ENCODE results near the gene KCNN3.

DNA sequence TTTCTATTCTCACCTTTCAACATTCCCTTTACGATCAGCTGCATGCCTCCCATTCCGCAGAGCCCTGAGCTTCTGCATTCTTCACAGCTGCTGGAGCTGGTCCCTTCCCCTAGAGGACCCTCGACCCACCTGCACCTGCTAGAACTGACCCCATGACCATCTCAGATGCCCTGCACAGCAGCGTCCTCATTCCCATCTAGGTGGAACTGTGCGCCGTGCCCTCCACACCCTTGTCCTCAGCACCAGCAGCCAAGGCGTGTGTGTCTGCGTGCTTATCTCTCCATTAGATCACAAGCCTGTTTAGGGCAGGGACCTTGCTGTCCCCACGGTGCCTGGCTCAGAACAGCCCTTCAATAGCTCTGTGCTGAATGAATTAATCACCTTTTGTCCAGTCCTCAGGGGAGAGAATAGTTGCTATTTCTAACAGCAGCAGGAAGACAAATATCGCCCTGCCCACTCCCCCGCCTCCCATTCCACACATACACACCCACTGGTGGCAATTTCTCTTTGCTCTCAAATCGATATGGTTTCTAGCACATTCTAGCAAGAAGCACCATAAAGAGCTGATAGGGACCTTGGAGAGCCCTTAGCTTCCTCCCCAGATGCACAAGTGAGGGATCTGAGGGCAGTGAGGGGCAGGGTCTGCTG, 61.7 kb downstream of the KCNN3 start:
- TF ChIP-seq, protein P1, sequence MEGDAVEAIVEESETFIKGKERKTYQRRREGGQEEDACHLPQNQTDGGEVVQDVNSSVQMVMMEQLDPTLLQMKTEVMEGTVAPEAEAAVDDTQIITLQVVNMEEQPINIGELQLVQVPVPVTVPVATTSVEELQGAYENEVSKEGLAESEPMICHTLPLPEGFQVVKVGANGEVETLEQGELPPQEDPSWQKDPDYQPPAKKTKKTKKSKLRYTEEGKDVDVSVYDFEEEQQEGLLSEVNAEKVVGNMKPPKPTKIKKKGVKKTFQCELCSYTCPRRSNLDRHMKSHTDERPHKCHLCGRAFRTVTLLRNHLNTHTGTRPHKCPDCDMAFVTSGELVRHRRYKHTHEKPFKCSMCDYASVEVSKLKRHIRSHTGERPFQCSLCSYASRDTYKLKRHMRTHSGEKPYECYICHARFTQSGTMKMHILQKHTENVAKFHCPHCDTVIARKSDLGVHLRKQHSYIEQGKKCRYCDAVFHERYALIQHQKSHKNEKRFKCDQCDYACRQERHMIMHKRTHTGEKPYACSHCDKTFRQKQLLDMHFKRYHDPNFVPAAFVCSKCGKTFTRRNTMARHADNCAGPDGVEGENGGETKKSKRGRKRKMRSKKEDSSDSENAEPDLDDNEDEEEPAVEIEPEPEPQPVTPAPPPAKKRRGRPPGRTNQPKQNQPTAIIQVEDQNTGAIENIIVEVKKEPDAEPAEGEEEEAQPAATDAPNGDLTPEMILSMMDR (IDR thresholded peaks at IDR 0.05) = no peak
- TF ChIP-seq POLR2A (IDR thresholded peaks at IDR 0.05) (no peak), EP300 (IDR thresholded peaks at IDR 0.05) (no peak)
